ENCODE results near the gene ABHD8.
A peak's percentile ranks its signal among the peaks of the same experiment; 100 is the strongest.

The ABHD8 gene

GRCh38 chr19:17282488-17283125 lies 20.6 kb downstream of the ABHD8 start:
- Histone ChIP-seq H3K9me3 (replicated peaks; ENCODE audit: insufficient read depth, low read length) (no peaks in the 10 kb centered on the region), H3K36me3 (replicated peaks; ENCODE audit: insufficient read depth, low read length) (no peaks in the 10 kb centered on the region), H3K27ac (ENCODE audit: low read length) (no peak overlapping the region), H2AFZ (ENCODE audit: low read length) (peak overlapping the region; percentile 74), H3K27me3 (replicated peaks; ENCODE audit: insufficient read depth, low read length) (peaks cover 23% of the 10 kb centered on the region), H3K4me2 (ENCODE audit: low read depth, low read length) (peak overlapping the region; percentile 88), H3F3A (ENCODE audit: insufficient read depth, low read length) (no peaks in the 10 kb centered on the region), H3K9ac (ENCODE audit: low read length) (no peak overlapping the region), H3K9me2 (replicated peaks; ENCODE audit: insufficient read depth, low read length) (no peaks in the 10 kb centered on the region), H3K79me2 (ENCODE audit: low read length) (no peaks in the 10 kb centered on the region), H3K4me3 (ENCODE audit: low read length) (peak overlapping the region; percentile 44), H4K20me1 (ENCODE audit: insufficient read depth, low read length) (no peaks in the 10 kb centered on the region), H3K4me1 (ENCODE audit: low read length) (peaks cover 12% of the 10 kb centered on the region; the same call in 1 of the 2 replicates)
- DNase-seq: peak; percentile 73
- peak; percentile 88 for TF ChIP-seq CTCF (IDR thresholded peaks at IDR 0.05; ENCODE audit: low read length)
- TF ChIP-seq EZH2 (optimal IDR thresholded peaks at IDR 0.05; ENCODE audit: low read depth, low read length): no peak
- no peak for TF ChIP-seq EZH2phosphoT487 (IDR thresholded peaks at IDR 0.05; ENCODE audit: low read length)

GRCh38 chr19:17281391-17282304 lies 21.6 kb downstream of the ABHD8 start, which contains the start of gene ANKLE1:
Gene ANKLE1, plus strand, starts transcription at chr19:17281901. Its CDS starts 20 bp downstream, at chr19:17281921.
- H2AFZ ChIP-seq (ENCODE audit: low read length): peak within 1 kb of the TSS; percentile 74
- H3K4me2 ChIP-seq (ENCODE audit: low read depth, low read length): peak within 1 kb of the TSS; percentile 88
- DNase-seq: no peak
- peak within 1 kb of the TSS; percentile 44 for H3K4me3 ChIP-seq (ENCODE audit: low read length)
- no peak within 1 kb of the TSS for H3K9ac ChIP-seq (ENCODE audit: low read length)
- H3K27me3 ChIP-seq (replicated peaks; ENCODE audit: insufficient read depth, low read length): peaks cover 22% of the 10 kb centered on the region
- H3F3A ChIP-seq (ENCODE audit: insufficient read depth, low read length): no peaks in the 10 kb centered on the region
- no peak within 1 kb of the TSS for H3K27ac ChIP-seq (ENCODE audit: low read length)
- peaks cover 12% of the 10 kb centered on the region; the same call in 1 of the 2 replicates for H3K4me1 ChIP-seq (ENCODE audit: low read length)
- H3K79me2 ChIP-seq (ENCODE audit: low read length): no peaks in the 10 kb centered on the region
- TF ChIP-seq EZH2 (optimal IDR thresholded peaks at IDR 0.05; ENCODE audit: low read depth, low read length) (no peak), EZH2phosphoT487 (IDR thresholded peaks at IDR 0.05; ENCODE audit: low read length) (no peak), CTCF (IDR thresholded peaks at IDR 0.05; ENCODE audit: low read length) (no peak)
- no peaks in the 10 kb centered on the region for H3K36me3 ChIP-seq (replicated peaks; ENCODE audit: insufficient read depth, low read length)
- no peaks in the 10 kb centered on the region for H4K20me1 ChIP-seq (ENCODE audit: insufficient read depth, low read length)
- no peaks in the 10 kb centered on the region for H3K9me2 ChIP-seq (replicated peaks; ENCODE audit: insufficient read depth, low read length)
- no peaks in the 10 kb centered on the region for H3K9me3 ChIP-seq (replicated peaks; ENCODE audit: insufficient read depth, low read length)

GRCh38 chr19:17279436-17279835 lies 23.8 kb downstream of the ABHD8 start:
- H2AFZ ChIP-seq (ENCODE audit: low read length): no peak overlapping the region
- H3K36me3 ChIP-seq (replicated peaks; ENCODE audit: insufficient read depth, low read length): no peaks in the 10 kb centered on the region
- no peak overlapping the region for H3K4me3 ChIP-seq (ENCODE audit: low read length)

More at GRCh38 chr19:17279436-17279835, 23.8 kb downstream of the ABHD8 start:
- Histone ChIP-seq H3K4me1 (ENCODE audit: low read length) (peaks cover 12% of the 10 kb centered on the region; the same call in 1 of the 2 replicates), H3K27me3 (replicated peaks; ENCODE audit: insufficient read depth, low read length) (peaks cover 18% of the 10 kb centered on the region), H3K9ac (ENCODE audit: low read length) (no peak overlapping the region), H3K9me2 (replicated peaks; ENCODE audit: insufficient read depth, low read length) (no peaks in the 10 kb centered on the region), H3F3A (ENCODE audit: insufficient read depth, low read length) (no peaks in the 10 kb centered on the region), H3K4me2 (ENCODE audit: low read depth, low read length) (no peak overlapping the region), H3K27ac (ENCODE audit: low read length) (no peak overlapping the region), H3K9me3 (replicated peaks; ENCODE audit: insufficient read depth, low read length) (no peaks in the 10 kb centered on the region), H4K20me1 (ENCODE audit: insufficient read depth, low read length) (no peaks in the 10 kb centered on the region), H3K79me2 (ENCODE audit: low read length) (no peaks in the 10 kb centered on the region)
- DNase-seq: no peak
- TF ChIP-seq EZH2phosphoT487 (IDR thresholded peaks at IDR 0.05; ENCODE audit: low read length) (no peak), EZH2 (optimal IDR thresholded peaks at IDR 0.05; ENCODE audit: low read depth, low read length) (no peak), CTCF (IDR thresholded peaks at IDR 0.05; ENCODE audit: low read length) (no peak)
